ENCODE results near the gene CCDC93. TPM values are rescaled to one million over a fixed set of nuclear protein-coding genes. Genes with fewer than 3 reads are reported as not detected.

The CCDC93 gene
- polyA plus RNA-seq, 1 donor (not counting 4 experiments of a cell fraction or from before 2014, with no cell fraction given) = 21.3 TPM

- Histone ChIP-seq H3K4me1 (ENCODE audit: control insufficient read depth, extremely low read depth, insufficient read depth, low read length) (no peaks in the 10 kb centered on the region), H3K27me3 (ENCODE audit: control insufficient read depth, extremely low read depth, insufficient read depth, low read length) (no peaks in the 10 kb centered on the region), H2AFZ (ENCODE audit: control insufficient read depth, low read length) (no peak overlapping the region), H3K79me2 (ENCODE audit: control insufficient read depth, insufficient read depth, low read length) (no peaks in the 10 kb centered on the region), H3K9ac (ENCODE audit: control insufficient read depth, extremely low read depth, insufficient read depth, low read length) (no peak overlapping the region), H4K20me1 (ENCODE audit: control insufficient read depth, extremely low read depth, insufficient read depth, low read length) (no peaks in the 10 kb centered on the region), H3K27ac (ENCODE audit: control insufficient read depth, insufficient read depth, low read length) (no peak overlapping the region), H3K36me3 (ENCODE audit: control insufficient read depth in 2 of 2, extremely low read depth in 1 of 2, insufficient read depth in 2 of 2, low read length in 2 of 2) (no peaks in the 10 kb centered on the region), H3K9me3 (ENCODE audit: control insufficient read depth, low read depth, low read length) (no peaks in the 10 kb centered on the region), H3K4me3 (ENCODE audit: control insufficient read depth in 2 of 3, extremely low read depth in 1 of 3, insufficient read depth in 2 of 3, low read depth in 1 of 3, low read length in 3 of 3) (no peak overlapping the region), H3K4me2 (ENCODE audit: control insufficient read depth, extremely low read depth, insufficient read depth, low read depth, low read length) (no peak overlapping the region), H3K9me1 (ENCODE audit: control insufficient read depth, extremely low read depth, insufficient read depth, low read length) (no peaks in the 10 kb centered on the region)
- no peak for DNase-seq (ENCODE audit: low read depth, low spot score)
- no peak for FAIRE-seq
- dilution Hi-C loops (cut with MboI; ENCODE audit: extremely low pct_ligation_motif_present, low sequenced_read_pairs) = no loop called here
- no peak for TF ChIP-seq EZH2 (IDR thresholded peaks at IDR 0.05; ENCODE audit: low read length)
- TF ChIP-seq CTCF (optimal IDR thresholded peaks at IDR 0.05 in 1 of 3, IDR thresholded peaks at IDR 0.05 in 1 of 3, conservative IDR thresholded peaks at IDR 0.05 in 1 of 3; ENCODE audit: extremely low read depth in 1 of 3, insufficient read depth in 2 of 3, low read length in 3 of 3) = no peak
Measured at GRCh38 chr2:118059919-118060478, 46.1 kb upstream of the CCDC93 start.

- Histone ChIP-seq H3K27me3 (ENCODE audit: control insufficient read depth, extremely low read depth, insufficient read depth, low read length) (no peaks in the 10 kb centered on the region), H3K9me3 (ENCODE audit: control insufficient read depth, low read depth, low read length) (no peaks in the 10 kb centered on the region), H2AFZ (ENCODE audit: control insufficient read depth, low read length) (no peak overlapping the region), H3K9ac (ENCODE audit: control insufficient read depth, extremely low read depth, insufficient read depth, low read length) (no peak overlapping the region), H3K36me3 (ENCODE audit: control insufficient read depth in 2 of 2, extremely low read depth in 1 of 2, insufficient read depth in 2 of 2, low read length in 2 of 2) (no peaks in the 10 kb centered on the region), H4K20me1 (ENCODE audit: control insufficient read depth, extremely low read depth, insufficient read depth, low read length) (no peaks in the 10 kb centered on the region), H3K4me2 (ENCODE audit: control insufficient read depth, extremely low read depth, insufficient read depth, low read depth, low read length) (no peak overlapping the region), H3K4me1 (ENCODE audit: control insufficient read depth, extremely low read depth, insufficient read depth, low read length) (no peaks in the 10 kb centered on the region), H3K27ac (ENCODE audit: control insufficient read depth, insufficient read depth, low read length) (no peak overlapping the region), H3K9me1 (ENCODE audit: control insufficient read depth, extremely low read depth, insufficient read depth, low read length) (no peaks in the 10 kb centered on the region), H3K79me2 (ENCODE audit: control insufficient read depth, insufficient read depth, low read length) (no peaks in the 10 kb centered on the region), H3K4me3 (ENCODE audit: control insufficient read depth in 2 of 3, extremely low read depth in 1 of 3, insufficient read depth in 2 of 3, low read depth in 1 of 3, low read length in 3 of 3) (no peak overlapping the region)
- FAIRE-seq (no peak), DNase-seq (ENCODE audit: low read depth, low spot score) (no peak)
- dilution Hi-C loops (cut with MboI; ENCODE audit: extremely low pct_ligation_motif_present, low sequenced_read_pairs) = no loop called here
- TF ChIP-seq CTCF (optimal IDR thresholded peaks at IDR 0.05 in 1 of 3, IDR thresholded peaks at IDR 0.05 in 1 of 3, conservative IDR thresholded peaks at IDR 0.05 in 1 of 3; ENCODE audit: extremely low read depth in 1 of 3, insufficient read depth in 2 of 3, low read length in 3 of 3) = no peak
Measured at GRCh38 chr2:118058951-118059350, 45.1 kb upstream of the CCDC93 start.
